H54 (cell line): ENCODE results near the gene CYP2A6.
"Not testable (repeated sequence)": the region's sequence is repeated elsewhere in the genome, so short reads cannot be mapped to it uniquely, and the experiment has no call there.

Source experiments
- DNase-seq: peaks from one replicate; pipeline ENCODE4 v3.0.0; 2011; ENCODE audit warnings: low spot score, mixed read lengths; ENCODE audit not compliant: insufficient read length
- FAIRE-seq: peaks from 3 replicates; lab custom pipeline; 2011; peaks lifted over from hg19 to GRCh38; lab: Jason Lieb, UNC
- POLR2A ChIP-seq: IDR thresholded peaks from 2 replicates; pipeline ENCODE4 v1.6.1; 2011; ENCODE audit warnings: low read depth, mild to moderate bottlenecking, low read length

CYP2A6 gene

GRCh38 chr19:40815223-40815622 lies 35.0 kb downstream of the CYP2A6 start:
- FAIRE-seq (no peak), DNase-seq (no peak)
- no peak for TF ChIP-seq POLR2A

GRCh38 chr19:40813182-40813581 lies 37.1 kb downstream of the CYP2A6 start:
- FAIRE-seq = no peak
- TF ChIP-seq POLR2A = no peak
- DNase-seq = no peak

GRCh38 chr19:40812571-40812970 lies 37.7 kb downstream of the CYP2A6 start:
- not testable (repeated sequence) for FAIRE-seq, DNase-seq

- no peak for DNase-seq
- FAIRE-seq = no peak
- no peak for TF ChIP-seq POLR2A
These were observed 38.5 kb downstream of the CYP2A6 start for GRCh38 chr19:40811478-40812341.

- DNase-seq, FAIRE-seq: not testable (repeated sequence)
These were observed 39.4 kb downstream of the CYP2A6 start for GRCh38 chr19:40810649-40811408.

- DNase-seq (no peak), FAIRE-seq (no peak)
- no peak for TF ChIP-seq POLR2A
These were observed 40.1 kb downstream of the CYP2A6 start for GRCh38 chr19:40810160-40810559.

- no peak for TF ChIP-seq POLR2A
- FAIRE-seq (no peak), DNase-seq (no peak)
These were observed 40.7 kb downstream of the CYP2A6 start for GRCh38 chr19:40809358-40810086.

GRCh38 chr19:40808497-40808896 lies 41.8 kb downstream of the CYP2A6 start:
- no peak for FAIRE-seq
- TF ChIP-seq POLR2A = no peak
- no peak for DNase-seq

- FAIRE-seq (no peak), DNase-seq (no peak)
- TF ChIP-seq POLR2A = no peak
These were observed 42.3 kb downstream of the CYP2A6 start for GRCh38 chr19:40808021-40808325.

- FAIRE-seq (no peak), DNase-seq (no peak)
- TF ChIP-seq POLR2A = no peak
These were observed 42.9 kb downstream of the CYP2A6 start for GRCh38 chr19:40807147-40808020.

- FAIRE-seq (no peak), DNase-seq (peak; percentile 63)
- no peak for TF ChIP-seq POLR2A
These were observed 43.7 kb downstream of the CYP2A6 start for GRCh38 chr19:40806423-40807146.

- DNase-seq (no peak), FAIRE-seq (no peak)
- TF ChIP-seq POLR2A = no peak
These were observed 44.9 kb downstream of the CYP2A6 start for GRCh38 chr19:40805258-40805868.
